ACC112 (cell line): ENCODE results near the gene CFAP73.

ENCODE experiments used
- H2AFZ ChIP-seq: fragments of 200-600 bp; sonication (generic); one replicate; pipeline ENCODE4 v1.6.0; 2017; ENCODE audit warnings: antibody characterized with exemption, low read length; ENCODE audit not compliant: unreplicated experiment
- H3K27ac ChIP-seq: fragments of 200-600 bp; sonication (generic); 2 replicates; pipeline ENCODE4 v1.5.1; 2014; ENCODE audit warnings: low read depth, mild to moderate bottlenecking, antibody characterized with exemption, low read length, moderate library complexity
- H3K27me3 ChIP-seq: fragments of 200-600 bp; sonication (generic); 2 replicates; pipeline ENCODE4 v1.6.1; 2014; ENCODE audit warnings: mild to moderate bottlenecking, antibody characterized with exemption, low read length, moderate library complexity, mixed read lengths; ENCODE audit not compliant: insufficient read depth
- H3K36me3 ChIP-seq: fragments of 200-600 bp; sonication (generic); 2 replicates; pipeline ENCODE4 v1.6.1; 2016; ENCODE audit warnings: mild to moderate bottlenecking, antibody characterized with exemption, low read length, moderate library complexity, mixed read lengths; ENCODE audit not compliant: insufficient read depth
- H3K4me1 ChIP-seq: fragments of 200-600 bp; sonication (generic); one replicate; pipeline ENCODE4 v1.6.1; 2016; ENCODE audit warnings: low read length, mixed read lengths; ENCODE audit not compliant: insufficient read depth, unreplicated experiment, control insufficient read depth
- H3K4me3 ChIP-seq: fragments of 200-600 bp; sonication (generic); 2 replicates; pipeline ENCODE4 v1.5.1; 2014; ENCODE audit warnings: mild to moderate bottlenecking, low read depth, low read length
- H3K79me2 ChIP-seq: fragments of 200-600 bp; sonication (generic); one replicate; pipeline ENCODE4 v1.6.0; 2016; ENCODE audit warnings: low read length; ENCODE audit not compliant: control insufficient read depth, unreplicated experiment, insufficient read depth

Gene CFAP73

DNA sequence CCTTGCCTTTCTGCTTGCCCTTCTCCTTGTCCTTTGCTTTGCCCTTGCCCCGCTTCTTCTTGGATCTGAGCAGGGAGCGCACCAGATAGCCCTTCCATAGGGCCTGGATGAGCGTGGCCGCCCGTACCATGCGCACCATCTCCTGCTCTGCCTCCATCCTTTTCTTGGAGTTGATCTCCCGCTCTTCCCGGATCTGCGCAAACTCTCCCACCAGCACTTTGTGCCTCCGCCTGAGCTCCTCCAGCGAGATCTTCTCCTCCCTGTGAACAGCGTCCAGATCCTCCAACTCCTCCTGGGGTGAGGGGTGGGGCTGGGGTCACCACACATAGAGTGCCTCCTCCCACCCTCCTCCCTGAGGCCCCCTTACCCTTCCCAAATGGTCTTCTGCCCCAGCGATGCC, 46.1 kb downstream of the CFAP73 start:
- H3K27ac ChIP-seq = peak overlapping the region; percentile 73
- H3K79me2 ChIP-seq = no peaks in the 10 kb centered on the region
- H3K27me3 ChIP-seq = no peaks in the 10 kb centered on the region
- H3K4me3 ChIP-seq = no peak overlapping the region
- H3K36me3 ChIP-seq = peaks cover 3% of the 10 kb centered on the region; the same call in 1 of the 2 replicates
- no peak overlapping the region for H2AFZ ChIP-seq
- H3K4me1 ChIP-seq = peaks cover 25% of the 10 kb centered on the region

DNA sequence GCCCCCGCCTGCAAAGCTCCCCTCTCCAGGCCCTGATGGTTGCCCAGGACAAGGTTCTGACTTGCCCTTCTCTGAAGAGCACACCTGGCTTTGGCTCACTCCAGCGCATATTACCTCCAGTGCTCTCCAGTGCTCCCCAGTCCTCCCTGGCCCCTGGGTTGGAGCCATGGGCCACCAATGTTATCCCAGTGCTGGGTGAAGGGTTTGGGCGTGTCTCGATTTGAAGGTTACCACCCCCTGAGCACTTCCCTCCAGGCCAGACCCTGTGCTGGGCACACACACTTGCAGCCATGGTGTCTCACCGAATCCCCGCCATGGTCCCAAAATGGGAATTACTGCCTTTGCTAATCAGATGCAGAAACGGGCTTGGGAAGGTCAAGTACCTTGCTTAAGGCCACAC, 47.1 kb downstream of the CFAP73 start:
- Histone ChIP-seq H3K4me1 (peaks cover 25% of the 10 kb centered on the region), H3K27me3 (no peaks in the 10 kb centered on the region), H3K27ac (0 out of 2 replicates have a peak overlapping the region, but pooled peaks have one; percentile 9), H2AFZ (no peak overlapping the region), H3K36me3 (peaks cover 1% of the 10 kb centered on the region; the same call in 1 of the 2 replicates), H3K79me2 (no peaks in the 10 kb centered on the region), H3K4me3 (no peak overlapping the region)

DNA sequence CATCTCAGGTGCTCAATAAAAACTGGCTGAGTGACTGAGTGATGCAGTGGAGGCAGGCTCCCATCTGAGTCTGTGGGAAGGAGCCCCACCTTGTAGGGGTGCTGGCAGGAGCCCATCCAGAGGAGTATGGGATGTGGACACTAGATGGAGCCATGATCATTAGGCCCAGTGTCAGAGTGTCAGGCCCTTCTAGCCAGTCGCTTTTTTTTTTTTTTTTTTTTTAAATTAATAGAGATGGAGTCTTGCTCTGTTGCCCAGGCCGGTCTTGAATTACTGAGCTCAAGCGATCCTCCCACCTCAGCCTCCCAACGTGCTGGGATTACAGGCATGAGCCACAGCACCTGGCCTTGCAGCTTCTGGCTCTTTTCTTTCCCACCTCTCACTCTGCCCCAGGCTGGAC, 47.5 kb downstream of the CFAP73 start:
- no peak overlapping the region for H3K27ac ChIP-seq
- no peaks in the 10 kb centered on the region for H3K27me3 ChIP-seq
- H3K4me1 ChIP-seq = peaks cover 25% of the 10 kb centered on the region
- H3K4me3 ChIP-seq = no peak overlapping the region
- H3K36me3 ChIP-seq = no peaks in the 10 kb centered on the region
- H2AFZ ChIP-seq = no peak overlapping the region
- H3K79me2 ChIP-seq = no peaks in the 10 kb centered on the region

- Histone ChIP-seq H3K4me3 (no peak overlapping the region), H2AFZ (no peak overlapping the region), H3K27ac (no peak overlapping the region), H3K36me3 (no peaks in the 10 kb centered on the region), H3K27me3 (no peaks in the 10 kb centered on the region), H3K79me2 (no peaks in the 10 kb centered on the region), H3K4me1 (peaks cover 24% of the 10 kb centered on the region)
Measured at GRCh38 chr12:113197518-113198077, 48.1 kb downstream of the CFAP73 start.

DNA sequence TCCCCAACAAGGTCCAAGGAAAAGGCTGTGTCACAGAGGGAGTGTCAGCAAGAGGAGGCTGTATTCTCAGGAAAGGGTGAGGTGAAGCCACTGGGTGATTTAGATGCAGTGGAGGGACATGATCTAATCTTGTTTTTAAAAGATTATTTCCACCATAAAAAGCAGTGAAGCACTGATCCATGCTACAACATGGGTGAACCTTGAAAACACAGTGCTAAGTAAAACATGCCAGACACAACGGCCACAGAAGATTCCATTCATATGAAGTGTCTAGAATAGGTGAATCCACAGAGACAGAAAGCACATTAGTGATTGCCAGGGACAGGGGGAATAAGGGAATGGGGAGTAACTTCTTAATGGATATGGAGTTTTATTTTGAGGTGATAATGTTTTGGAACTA, 48.8 kb downstream of the CFAP73 start:
- no peak overlapping the region for H3K27ac ChIP-seq

GRCh38 chr12:113200021-113200797, 50.7 kb downstream of the CFAP73 start:
- Histone ChIP-seq H3K4me3 (no peak overlapping the region), H3K79me2 (no peaks in the 10 kb centered on the region), H3K27ac (no peak overlapping the region), H3K27me3 (no peaks in the 10 kb centered on the region), H3K36me3 (no peaks in the 10 kb centered on the region), H3K4me1 (peaks cover 2% of the 10 kb centered on the region), H2AFZ (no peak overlapping the region)

More for the DNA sequence above, 48.8 kb downstream of the CFAP73 start:
- no peaks in the 10 kb centered on the region for H3K27me3 ChIP-seq
- no peak overlapping the region for H2AFZ ChIP-seq
- peaks cover 18% of the 10 kb centered on the region for H3K4me1 ChIP-seq
- H3K4me3 ChIP-seq = no peak overlapping the region
- H3K79me2 ChIP-seq = no peaks in the 10 kb centered on the region
- no peaks in the 10 kb centered on the region for H3K36me3 ChIP-seq

DNA sequence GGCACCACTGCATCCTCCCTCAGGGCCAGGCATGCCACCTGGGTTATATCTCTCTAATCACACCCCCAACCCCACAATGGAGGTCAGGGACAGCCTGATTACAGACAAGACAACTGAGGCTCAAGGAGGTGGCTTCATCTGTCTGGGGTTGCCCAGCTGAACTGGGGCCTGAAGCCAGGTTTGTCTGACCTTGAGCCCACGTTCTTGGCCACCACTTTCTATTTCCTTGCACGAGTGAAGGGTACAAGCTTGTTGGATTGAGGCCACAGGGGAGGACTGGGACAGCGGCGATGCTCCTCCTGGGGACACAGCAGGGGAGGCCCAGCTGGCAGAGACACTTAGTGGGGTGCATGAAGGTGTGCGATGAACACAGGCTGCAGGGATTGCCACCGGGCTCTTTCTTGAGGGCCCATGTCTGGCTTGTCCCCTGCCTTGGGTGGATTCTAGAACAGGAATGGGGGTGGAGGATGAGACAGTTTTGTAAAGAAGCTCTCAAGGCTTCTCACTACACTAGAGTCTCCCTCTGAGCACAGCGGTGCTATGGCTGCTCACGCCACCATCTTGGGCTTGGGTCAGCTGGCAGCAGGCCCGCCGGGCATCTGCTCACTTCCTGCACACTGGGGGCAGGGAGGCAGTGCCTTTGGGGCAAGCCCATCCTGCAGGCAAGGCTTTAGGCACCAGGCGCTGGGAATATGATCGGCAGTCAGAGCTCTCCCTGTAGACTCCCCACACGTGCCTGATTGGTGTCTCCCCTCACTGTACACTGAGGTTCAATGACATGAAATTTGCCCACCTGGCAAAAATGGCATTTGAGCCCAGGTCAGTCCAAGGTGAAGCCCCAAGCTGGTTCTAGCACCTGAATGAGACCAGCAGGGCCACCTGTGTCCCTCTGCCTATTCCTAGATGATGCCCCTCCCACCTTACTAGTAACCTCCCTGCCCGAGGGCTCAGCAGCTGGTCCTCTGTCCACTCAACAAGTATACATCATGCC, 52.0 kb downstream of the CFAP73 start:
- no peak overlapping the region for H3K27ac ChIP-seq
- H3K36me3 ChIP-seq = no peaks in the 10 kb centered on the region
- no peak overlapping the region for H3K4me3 ChIP-seq
- H3K79me2 ChIP-seq = no peaks in the 10 kb centered on the region
- H3K4me1 ChIP-seq = no peaks in the 10 kb centered on the region
- no peaks in the 10 kb centered on the region for H3K27me3 ChIP-seq
- H2AFZ ChIP-seq = no peak overlapping the region

- no peak overlapping the region for H3K27ac ChIP-seq
- H3K79me2 ChIP-seq = no peaks in the 10 kb centered on the region
- no peak overlapping the region for H3K4me3 ChIP-seq
- H3K27me3 ChIP-seq = no peaks in the 10 kb centered on the region
- no peak overlapping the region for H2AFZ ChIP-seq
- H3K4me1 ChIP-seq = no peaks in the 10 kb centered on the region
- H3K36me3 ChIP-seq = no peaks in the 10 kb centered on the region
Measured at GRCh38 chr12:113202300-113203075, 53.0 kb downstream of the CFAP73 start.

- Histone ChIP-seq H3K4me3 (no peak overlapping the region), H3K27ac (no peak overlapping the region), H3K36me3 (no peaks in the 10 kb centered on the region), H3K4me1 (no peaks in the 10 kb centered on the region), H3K79me2 (no peaks in the 10 kb centered on the region), H2AFZ (no peak overlapping the region), H3K27me3 (no peaks in the 10 kb centered on the region)
Measured at GRCh38 chr12:113203852-113204760, 54.6 kb downstream of the CFAP73 start.
